GM12892 (cell line): ENCODE results near the gene ZNF576.

ENCODE experiments used
- POLR2A ChIP-seq: IDR thresholded peaks from 2 replicates; pipeline ENCODE4 v1.6.1; 2011; ENCODE audit warnings: low read depth, low read length, control low read depth
- POLR2AphosphoS5 ChIP-seq: IDR thresholded peaks from 2 replicates; pipeline ENCODE4 v1.6.1; 2011; ENCODE audit warnings: low read depth, low read length, control low read depth
- TAF1 ChIP-seq: IDR thresholded peaks from 2 replicates; pipeline ENCODE4 v1.6.1; 2011; ENCODE audit warnings: low read depth, mild to moderate bottlenecking, control low read depth, low read length, borderline replicate concordance

DNA sequence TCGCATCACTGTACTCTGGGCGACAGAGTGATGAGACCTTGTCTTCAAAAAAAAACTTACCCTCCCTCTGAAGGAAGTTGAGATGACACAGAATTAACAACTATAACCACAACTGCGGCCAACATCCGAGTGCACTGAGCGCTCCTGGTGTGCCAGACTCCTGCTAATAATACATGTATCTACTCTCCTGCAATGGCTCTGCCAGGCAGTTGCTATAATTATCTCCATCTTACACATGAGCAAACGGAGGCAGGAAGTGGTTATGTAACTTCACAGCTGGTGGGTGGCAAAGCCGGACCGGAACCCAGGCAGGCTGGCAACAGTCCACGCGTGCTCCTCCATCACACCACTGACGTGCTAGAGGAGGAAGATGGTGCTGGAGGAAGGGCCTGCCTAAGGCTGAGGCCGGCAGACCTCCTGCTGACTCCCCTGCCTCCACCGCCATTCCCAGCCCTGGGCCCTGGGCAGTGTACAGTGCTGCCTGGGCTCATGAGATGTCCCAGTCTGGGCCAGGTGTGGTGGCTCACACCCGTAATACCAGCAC, 33.6 kb upstream of the ZNF576 start:
- TF ChIP-seq POLR2A, result no peak
- no peak; the same call in 1 of the 2 replicates for TF ChIP-seq POLR2AphosphoS5
- no peak for TF ChIP-seq TAF1
